Inflammatory macrophage treated with lipopolysaccharide for 1 hour (primary cell): ENCODE results near the gene KRT84.
A peak's percentile ranks its signal among the peaks of the same experiment; 100 is the strongest.

Experiments
- DNase-seq, 2 donors: peaks; one replicate each; pipeline ENCODE4 v3.0.0-alpha.2; 2020 to 2022

KRT84 gene

GRCh38 chr12:52385226-52385702, at the start of gene KRT84:
Gene KRT84 (minus strand): TSS chr12:52385652. CDS start chr12:52385585, 67 bp downstream.
- DNase-seq: no peak

- DNase-seq: no peak
Measured at GRCh38 chr12:52434760-52435530, 49.5 kb upstream of the KRT84 start.

GRCh38 chr12:52434081-52434733, 48.8 kb upstream of the KRT84 start, which contains the start of gene KRT75:
Gene KRT75 (minus strand): TSS chr12:52434371. CDS start chr12:52434304, 67 bp downstream.
- no peak for DNase-seq

GRCh38 chr12:52433501-52434080, 48.1 kb upstream of the KRT84 start:
- no peak for DNase-seq

- DNase-seq: no peak
Measured at GRCh38 chr12:52432559-52433207, 47.2 kb upstream of the KRT84 start.

- no peak for DNase-seq
Measured at GRCh38 chr12:52428121-52428520, 42.7 kb upstream of the KRT84 start.

GRCh38 chr12:52427083-52427482, 41.6 kb upstream of the KRT84 start:
- DNase-seq: no peak

- DNase-seq: no peak
Measured at GRCh38 chr12:52426034-52426433, 40.6 kb upstream of the KRT84 start.

- DNase-seq: no peak
Measured at GRCh38 chr12:52425466-52425865, 40.0 kb upstream of the KRT84 start.

GRCh38 chr12:52423661-52424500, 38.4 kb upstream of the KRT84 start:
- no peak for DNase-seq

GRCh38 chr12:52423035-52423434, 37.6 kb upstream of the KRT84 start:
- DNase-seq: no peak

- DNase-seq: no peak
Measured at GRCh38 chr12:52419656-52420055, 34.2 kb upstream of the KRT84 start.

- DNase-seq: no peak
Measured at GRCh38 chr12:52418576-52419110, 33.2 kb upstream of the KRT84 start.

GRCh38 chr12:52417740-52418139, 32.3 kb upstream of the KRT84 start:
- DNase-seq: no peak

GRCh38 chr12:52416795-52417194, 31.3 kb upstream of the KRT84 start:
- peak in 1 of 2 donors; percentile 14 for DNase-seq

GRCh38 chr12:52415870-52416750, 30.7 kb upstream of the KRT84 start:
- peak; percentile 23 to 80 for DNase-seq

GRCh38 chr12:52414936-52415335, 29.5 kb upstream of the KRT84 start:
- no peak for DNase-seq

GRCh38 chr12:52413782-52414345, 28.4 kb upstream of the KRT84 start:
- DNase-seq: no peak

GRCh38 chr12:52413202-52413601, 27.8 kb upstream of the KRT84 start:
- no peak for DNase-seq

- DNase-seq: no peak
Measured at GRCh38 chr12:52411815-52412214, 26.4 kb upstream of the KRT84 start.
